ENCODE results near the gene PET100. TPM values are rescaled to one million over a fixed set of nuclear protein-coding genes. Genes with fewer than 3 reads are reported as not detected.
A peak's percentile ranks its signal among the peaks of the same experiment; 100 is the strongest.
"Not testable (repeated sequence)": the region's sequence is repeated elsewhere in the genome, so short reads cannot be mapped to it uniquely, and the experiment has no call there.

Gene PET100
- polyA plus RNA-seq, 10 donors, result 48.6 to 90.3 (median 69.3) TPM

- DNase-seq, result no peak
These were observed 843 bp upstream of the PET100 start for GRCh38 chr19:7628589-7629311.

DNA sequence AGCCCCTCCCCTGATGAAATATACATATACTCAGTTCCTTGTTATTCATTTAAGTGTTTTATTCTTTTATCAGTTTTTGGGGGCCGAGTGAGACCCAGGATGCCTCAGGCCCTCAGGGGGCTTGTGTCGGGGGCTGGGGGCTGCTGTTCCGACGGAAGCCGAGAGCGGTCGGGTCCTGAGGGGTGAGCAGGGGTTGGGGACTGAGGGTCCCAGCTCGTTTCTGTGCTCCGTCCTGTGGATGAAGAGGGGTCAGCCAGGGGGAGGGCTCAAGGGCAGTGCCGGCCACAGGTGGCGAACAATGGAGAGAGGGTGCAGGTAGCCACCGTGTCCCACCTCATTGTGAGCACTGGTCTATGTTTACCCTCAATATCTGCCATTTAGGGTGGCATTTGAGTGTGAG lies 2.0 kb downstream of the PET100 start:
- no peak for DNase-seq

DNA sequence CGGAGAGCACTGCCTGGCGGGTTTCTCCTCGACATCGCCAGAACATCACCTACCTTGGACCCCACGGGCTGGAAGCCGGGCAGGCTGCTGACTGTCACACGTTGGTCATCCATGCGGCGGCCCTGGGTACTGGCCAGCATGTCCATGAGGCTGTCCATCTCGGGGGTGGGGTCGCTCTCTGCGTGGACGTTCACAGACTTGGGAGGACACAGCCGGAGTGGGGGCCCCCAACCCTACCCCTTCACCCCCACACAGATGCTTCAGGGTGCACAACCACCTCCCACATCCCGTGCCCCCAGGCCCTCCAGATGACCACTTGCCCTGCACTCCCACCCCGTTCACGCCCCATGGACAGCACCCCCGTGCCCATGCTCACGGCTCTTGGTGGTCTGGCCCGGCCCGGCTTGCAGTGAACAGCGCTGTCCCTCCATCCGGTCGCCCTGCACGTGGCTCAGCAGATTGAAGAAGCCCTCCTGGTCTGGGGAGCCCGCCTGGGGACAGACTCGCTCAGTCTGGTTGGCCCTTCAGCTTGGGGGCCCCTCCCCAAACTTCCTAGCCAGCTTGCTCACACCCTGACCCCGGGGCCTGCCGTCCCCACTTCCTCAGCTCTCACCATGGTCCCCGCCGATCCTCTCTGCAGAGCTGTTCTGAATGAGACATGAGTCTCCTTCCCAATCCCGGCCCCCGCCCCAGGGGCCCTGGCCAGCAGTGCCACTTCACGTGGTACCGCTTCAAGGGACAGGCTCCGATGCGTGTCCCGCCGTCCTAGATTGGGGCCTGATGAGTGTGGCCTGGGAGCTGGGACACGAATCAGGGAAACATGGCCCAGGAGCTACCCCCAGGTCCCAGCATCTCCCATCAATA lies 3.0 kb downstream of the PET100 start:
- no peak for DNase-seq

- no peak for DNase-seq
These were observed 4.1 kb downstream of the PET100 start, which contains the start of gene PCP2 for GRCh38 chr19:7633698-7634097. Gene PCP2, minus strand, starts transcription at chr19:7633719. Its CDS starts 262 bp downstream, at chr19:7633457.

- DNase-seq, result no peak
These were observed 6.1 kb downstream of the PET100 start for GRCh38 chr19:7635670-7636069.

DNA sequence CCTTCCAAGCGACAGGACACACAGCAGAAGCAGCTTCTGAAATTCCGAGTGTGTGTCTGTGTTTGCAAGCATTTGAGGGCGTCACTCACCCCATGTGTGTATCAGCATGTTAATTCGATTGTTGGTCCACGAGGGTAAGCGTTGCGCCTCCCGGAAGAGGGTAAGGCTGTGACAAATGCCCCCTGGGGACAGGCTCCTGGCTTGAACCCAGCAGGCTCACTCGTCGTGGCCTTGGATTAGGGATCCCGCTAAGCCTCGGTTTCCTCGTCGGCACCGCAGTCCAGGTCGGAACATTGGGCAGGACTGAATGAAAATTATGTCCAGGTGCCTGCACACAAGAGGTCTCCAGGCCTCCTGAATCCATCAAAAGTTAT lies 6.7 kb downstream of the PET100 start:
- DNase-seq, result no peak

DNA sequence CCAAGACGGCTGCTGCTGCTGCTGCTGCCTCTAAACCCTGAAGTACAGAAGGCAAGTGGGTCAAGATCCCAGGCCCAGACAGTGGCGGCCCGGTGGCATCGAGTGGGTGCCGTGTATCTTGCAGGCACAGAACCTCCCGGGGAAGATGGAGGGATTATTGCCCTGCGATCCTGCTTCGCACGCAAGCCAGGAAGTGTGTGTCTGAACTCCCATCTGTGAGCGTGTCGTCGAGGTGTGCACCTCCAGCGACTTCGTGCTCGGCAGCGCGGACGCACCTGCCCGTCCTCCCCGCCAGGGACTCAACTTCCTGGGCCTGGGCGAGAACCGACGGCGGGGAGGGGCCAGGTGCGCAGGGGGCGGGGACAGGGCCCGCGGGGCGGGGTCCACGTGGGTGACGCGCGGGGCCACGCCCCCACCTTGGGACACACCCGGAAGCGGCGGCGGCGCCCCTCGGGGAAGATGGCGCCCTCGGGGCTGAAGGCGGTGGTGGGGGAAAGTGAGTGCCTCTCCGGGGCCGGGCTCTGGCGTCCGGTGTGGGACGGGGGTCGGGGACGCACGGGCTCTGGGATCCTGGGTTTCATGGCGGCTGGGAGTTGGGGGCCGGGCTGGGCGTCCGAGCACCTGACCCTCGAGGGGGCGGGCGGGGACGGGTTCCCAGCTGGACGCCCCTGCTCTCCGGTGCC lies 7.2 kb downstream of the PET100 start, which contains the start of gene STXBP2:
Gene STXBP2 (plus strand): TSS at position 420 of the 683 bp plus-strand sequence. CDS start 40 bp downstream, at position 460.
- DNase-seq, result peak in 1 of 3 donors; percentile 37

- peak in 1 of 3 donors; percentile 36 for DNase-seq
These were observed 8.0 kb downstream of the PET100 start for GRCh38 chr19:7637374-7638256.

- DNase-seq, result no peak
These were observed 9.3 kb downstream of the PET100 start for GRCh38 chr19:7638802-7639465.

- no peak for DNase-seq
These were observed 10.3 kb downstream of the PET100 start for GRCh38 chr19:7639863-7640348.

GRCh38 chr19:7640803-7641202 lies 11.2 kb downstream of the PET100 start:
- no peak for DNase-seq

DNA sequence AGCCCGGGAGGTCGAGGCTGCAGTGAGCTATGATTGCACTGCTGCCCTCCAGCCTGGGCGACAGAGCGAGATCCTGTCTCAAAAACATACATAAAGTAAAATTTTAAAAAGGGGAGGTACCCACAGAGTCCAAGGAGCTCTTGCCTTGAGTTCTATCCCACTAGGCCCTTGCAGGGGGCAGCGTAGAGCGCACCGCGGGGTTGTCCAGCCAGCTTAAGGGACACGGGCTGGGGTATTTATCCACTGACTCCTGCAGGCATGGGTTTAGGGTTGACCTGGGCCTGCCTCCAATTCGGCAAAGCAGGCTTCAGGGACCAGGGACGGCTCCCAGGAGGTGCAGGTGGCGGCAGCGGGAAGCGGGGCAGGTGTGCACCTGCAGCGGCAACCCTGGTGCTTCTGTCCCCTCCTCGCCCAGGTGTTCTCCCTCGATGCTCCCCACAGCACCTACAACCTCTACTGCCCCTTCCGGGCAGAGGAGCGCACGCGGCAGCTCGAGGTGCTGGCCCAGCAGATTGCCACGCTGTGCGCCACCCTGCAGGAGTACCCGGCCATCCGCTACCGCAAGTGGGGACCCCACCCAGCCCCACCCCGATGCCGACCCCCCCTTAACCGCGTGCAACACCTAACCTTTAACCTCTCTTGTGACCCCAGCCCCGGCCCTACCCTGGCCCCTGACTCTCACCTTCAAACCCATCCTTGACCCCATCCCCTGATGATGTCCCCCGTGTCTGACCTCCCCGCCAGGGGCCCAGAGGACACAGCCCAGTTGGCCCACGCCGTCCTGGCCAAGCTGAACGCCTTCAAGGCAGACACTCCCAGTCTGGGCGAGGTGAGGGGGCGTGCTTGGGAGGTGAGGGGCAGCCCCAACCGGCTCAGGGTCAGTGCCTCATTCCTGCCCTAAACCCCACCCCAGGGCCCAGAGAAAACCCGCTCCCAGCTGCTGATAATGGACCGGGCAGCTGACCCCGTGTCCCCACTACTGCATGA lies 12.0 kb downstream of the PET100 start:
- no peak for DNase-seq

DNA sequence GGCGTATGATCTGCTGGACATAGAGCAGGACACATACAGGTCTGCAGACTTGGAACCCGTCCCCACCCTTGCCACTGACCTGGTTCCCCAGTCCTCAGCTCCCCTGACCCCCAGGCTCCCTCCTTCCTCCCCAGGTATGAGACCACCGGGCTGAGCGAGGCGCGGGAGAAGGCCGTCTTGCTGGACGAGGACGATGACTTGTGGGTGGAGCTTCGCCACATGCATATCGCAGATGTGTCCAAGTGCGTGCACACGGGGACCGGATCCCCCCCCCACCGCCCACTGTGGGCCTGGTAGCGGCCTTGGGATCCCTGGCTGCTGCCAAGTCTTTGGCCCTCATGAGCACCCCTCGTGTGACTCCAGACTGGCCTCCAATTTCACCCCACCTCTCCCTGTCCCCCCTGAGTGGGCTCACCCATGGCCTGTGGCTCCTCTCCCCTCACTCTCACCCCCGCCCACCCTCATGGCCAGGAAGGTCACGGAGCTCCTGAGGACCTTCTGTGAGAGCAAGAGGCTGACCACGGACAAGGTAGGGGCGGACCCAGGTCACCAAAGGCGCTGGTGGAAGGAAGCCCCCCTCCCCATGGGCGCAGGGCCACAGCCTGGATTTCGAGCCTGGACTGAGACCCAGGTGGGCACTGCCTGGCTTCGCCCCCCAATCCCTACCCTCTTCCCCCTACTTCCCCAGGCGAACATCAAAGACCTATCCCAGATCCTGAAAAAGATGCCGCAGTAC lies 12.9 kb downstream of the PET100 start:
- no peak for DNase-seq

DNA sequence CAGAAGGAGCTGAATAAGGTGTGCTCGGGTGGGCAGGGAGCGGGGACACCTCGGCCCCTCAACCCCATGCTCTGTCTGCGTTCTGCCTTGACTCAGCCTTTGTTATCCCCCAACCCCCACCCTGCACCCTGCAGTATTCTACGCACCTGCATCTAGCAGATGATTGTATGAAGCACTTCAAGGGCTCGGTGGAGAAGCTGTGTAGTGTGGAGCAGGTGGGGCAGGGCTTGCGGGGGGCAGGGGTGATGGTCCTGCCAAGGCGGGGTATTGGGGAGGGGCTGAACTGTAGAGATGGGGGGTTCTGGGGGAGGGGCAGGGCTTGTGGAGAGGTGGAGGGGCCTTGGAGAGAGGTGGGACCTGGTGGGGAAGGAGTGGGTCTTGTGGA lies 13.4 kb downstream of the PET100 start:
- DNase-seq, result no peak

- not testable (repeated sequence) for DNase-seq
These were observed 14.3 kb downstream of the PET100 start for GRCh38 chr19:7643629-7644549.

DNA sequence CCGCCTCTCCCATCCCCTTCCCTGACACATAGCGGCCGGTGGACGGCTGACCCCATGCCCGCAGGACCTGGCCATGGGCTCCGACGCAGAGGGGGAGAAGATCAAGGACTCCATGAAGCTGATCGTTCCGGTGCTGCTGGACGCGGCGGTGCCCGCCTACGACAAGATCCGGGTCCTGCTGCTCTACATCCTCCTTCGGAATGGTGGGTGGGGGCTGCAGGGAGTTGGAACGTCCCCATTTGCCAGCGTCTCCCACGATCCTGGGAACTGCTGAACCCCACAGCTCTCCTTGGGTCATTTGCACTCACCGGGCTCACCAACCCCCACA lies 14.9 kb downstream of the PET100 start:
- no peak for DNase-seq

DNA sequence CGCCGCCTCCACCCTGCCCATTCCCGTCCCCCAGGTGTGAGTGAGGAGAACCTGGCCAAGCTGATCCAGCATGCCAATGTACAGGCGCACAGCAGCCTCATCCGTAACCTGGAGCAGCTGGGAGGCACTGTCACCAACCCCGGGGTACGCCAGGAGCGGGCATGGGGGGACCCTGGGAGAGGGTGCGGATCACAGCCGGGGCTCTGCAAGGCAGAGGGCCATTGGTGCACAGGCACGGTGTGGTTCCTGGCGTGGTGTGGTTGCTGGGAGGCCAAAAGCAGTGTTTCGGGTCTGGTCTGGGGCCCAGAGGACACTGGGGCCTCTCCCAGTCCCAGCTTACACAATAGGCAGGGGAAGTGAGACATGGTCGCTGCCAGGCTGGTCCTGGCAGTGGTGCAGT lies 15.6 kb downstream of the PET100 start:
- DNase-seq, result no peak
